T47D (cell line): Measurements from ENCODE around the gene UBE2J2.

Experiments used
- DNase-seq, 2 experiments: peaks; one replicate each; pipeline versions ENCODE4 v3.0.0 to v3.0.0-alpha.2; 2011 to 2012; ENCODE audit warnings: low read depth in 1 of 2, low spot score in 1 of 2
- JUND ChIP-seq: IDR thresholded peaks from 2 replicates; pipeline ENCODE4 v1.6.1; 2012; ENCODE audit warnings: low read depth
- in situ Hi-C: cut with HindIII; loops from 2 replicates; pipeline ENCODE4 v1.10.0; 2016; ENCODE audit warnings: low sequenced_read_pairs, low pct_unique_long_range_greater_than_20kb

The UBE2J2 gene

DNA sequence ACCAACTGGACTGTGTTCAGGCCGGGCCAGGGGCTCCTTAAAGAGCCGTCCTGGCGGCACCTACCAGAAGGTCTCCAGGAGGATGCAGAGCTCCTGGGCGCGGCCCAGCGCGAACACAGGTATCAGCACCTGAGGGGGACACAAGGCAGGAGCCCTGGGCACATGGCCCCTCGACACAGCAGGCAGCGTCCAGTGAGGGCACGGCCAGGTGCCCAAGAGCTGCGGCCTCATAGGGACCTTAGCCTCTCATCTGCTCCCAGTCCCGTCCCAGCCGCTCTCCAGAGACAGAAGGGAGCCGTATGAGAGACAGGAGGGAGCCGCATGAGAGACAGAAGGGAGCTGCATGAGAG, 40.6 kb upstream of the UBE2J2 start:
- no peak for DNase-seq
- no peak for TF ChIP-seq JUND
- in situ Hi-C loops, result no loop called here

DNA sequence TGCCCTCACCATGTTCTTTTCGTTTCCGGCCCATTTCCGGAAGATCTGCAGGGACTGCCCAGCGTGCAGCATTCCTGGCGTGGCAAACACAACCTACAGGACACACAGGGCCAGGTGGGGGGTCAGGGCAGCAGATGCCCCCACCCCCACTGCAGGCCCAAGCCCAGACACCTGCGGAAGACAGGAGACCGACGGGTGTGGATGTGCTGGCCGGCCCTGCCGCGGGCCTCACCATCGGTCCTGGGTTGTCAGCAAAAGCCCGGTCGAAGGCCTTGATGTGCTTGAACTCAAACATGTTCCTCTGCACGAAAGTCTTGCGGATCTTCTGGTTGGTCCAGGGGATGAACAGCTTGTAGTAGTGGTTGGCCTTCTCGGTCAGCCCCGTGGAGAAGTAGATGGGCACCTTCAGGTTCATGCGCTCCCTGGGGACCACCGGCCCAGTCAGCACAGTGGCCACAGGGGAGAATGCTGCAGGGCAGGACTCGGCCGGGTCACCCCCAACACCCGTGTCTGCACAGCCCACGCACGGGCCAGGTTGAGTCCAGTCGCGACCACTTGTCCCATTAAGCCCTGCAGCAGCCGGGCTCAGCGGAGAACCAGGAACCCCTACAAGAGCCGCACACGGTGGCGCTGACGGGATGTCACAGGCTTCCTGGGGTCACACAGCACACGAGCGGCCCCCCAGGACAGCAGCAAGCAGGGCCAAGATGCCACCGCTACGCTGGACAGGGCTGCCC, 40.0 kb upstream of the UBE2J2 start:
- DNase-seq, result no peak
- TF ChIP-seq JUND, result no peak
- in situ Hi-C loops, result no loop called here

DNA sequence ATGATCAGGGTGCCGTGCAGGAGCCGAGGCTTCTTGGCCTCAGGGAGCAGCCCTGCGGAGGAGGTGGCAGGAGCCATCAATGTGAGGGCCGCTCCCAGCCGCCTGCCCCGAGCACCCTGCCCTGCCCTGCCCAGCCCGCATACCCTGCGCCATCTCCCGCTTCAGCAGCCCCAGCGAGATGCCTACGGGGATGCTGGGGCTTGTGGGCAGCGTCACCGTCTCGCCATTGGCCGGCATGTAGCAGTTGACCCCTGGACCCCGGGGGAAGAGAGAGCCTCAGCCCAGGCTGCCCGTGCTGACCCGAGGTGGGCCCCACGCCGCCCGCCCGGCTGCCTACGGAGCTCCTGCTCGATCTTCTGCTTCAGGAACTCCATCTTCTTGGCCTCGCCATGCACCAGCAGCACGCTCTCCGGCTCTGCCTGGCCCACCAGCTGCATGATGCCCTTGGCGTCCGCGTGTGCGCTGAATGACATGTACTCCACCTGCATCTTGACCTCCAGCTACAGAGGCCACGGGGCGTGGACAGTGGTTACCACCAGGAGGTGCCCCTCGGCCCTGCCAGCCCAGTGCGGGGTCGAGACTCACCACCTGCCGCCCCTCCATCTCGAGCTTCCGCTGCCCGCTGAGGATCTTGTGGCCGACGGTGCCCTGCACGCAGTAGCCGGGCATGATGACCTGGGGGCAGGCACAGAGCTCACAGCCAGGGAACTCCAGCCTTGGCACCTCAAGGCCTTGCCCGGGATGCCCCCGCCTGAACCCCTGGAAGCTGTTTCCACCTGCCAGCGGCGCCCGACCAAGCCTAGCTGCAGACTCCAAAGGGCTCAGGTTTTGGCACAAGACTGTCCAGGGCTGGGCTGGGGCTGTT, 39.0 kb upstream of the UBE2J2 start:
- no peak for TF ChIP-seq JUND
- no peak for DNase-seq
- in situ Hi-C loops, result no loop called here

DNA sequence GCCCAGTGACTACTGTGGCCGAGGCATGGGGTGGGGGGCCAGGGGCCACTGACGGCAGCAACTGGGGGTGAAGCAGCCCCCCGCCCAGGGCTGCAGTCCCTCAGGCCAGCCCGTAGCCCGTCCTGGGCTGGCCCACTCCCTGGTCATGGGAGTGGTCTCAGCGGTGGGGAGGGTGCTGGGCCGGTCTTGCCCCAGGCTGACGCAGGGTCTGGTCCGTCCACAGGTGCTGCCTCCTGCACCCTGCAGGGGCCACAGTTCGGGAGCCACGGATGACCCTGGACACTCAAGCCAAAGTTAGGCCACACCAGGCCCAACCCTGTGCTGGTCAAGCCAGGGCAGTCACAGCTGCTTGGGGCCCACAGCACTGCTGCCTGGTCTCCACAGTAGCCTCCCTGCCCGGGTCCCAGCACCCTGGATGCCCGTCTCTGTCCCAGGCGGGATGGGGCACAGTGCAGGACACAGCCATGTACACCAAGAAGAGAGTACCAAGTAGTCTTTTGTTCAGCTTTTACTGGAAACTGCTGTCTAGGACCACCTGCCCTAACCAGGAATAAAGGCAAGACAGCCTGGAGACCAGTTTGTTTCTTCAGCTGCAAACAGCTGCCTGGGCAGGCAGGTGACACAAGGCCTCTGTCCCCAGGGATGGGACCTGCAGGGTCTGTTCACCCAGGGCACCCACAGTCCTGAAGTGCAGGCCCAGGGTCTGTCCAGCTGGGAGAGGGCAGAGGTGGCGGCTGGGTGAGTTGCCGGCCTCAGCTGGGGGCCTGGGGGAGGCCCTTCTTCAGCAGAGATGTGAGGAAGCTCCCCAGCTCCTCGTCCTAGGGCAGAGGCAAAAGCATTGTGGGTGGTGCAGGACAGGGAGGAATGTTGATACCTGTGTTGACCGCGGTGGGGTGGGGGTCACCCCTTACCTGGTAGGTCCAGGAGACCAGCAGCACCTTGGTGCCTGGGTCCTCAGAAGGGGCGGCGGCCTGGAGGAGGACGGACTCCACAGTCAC, 37.8 kb upstream of the UBE2J2 start:
- in situ Hi-C loops, result no loop called here
- TF ChIP-seq JUND, result no peak
- DNase-seq, result no peak

DNA sequence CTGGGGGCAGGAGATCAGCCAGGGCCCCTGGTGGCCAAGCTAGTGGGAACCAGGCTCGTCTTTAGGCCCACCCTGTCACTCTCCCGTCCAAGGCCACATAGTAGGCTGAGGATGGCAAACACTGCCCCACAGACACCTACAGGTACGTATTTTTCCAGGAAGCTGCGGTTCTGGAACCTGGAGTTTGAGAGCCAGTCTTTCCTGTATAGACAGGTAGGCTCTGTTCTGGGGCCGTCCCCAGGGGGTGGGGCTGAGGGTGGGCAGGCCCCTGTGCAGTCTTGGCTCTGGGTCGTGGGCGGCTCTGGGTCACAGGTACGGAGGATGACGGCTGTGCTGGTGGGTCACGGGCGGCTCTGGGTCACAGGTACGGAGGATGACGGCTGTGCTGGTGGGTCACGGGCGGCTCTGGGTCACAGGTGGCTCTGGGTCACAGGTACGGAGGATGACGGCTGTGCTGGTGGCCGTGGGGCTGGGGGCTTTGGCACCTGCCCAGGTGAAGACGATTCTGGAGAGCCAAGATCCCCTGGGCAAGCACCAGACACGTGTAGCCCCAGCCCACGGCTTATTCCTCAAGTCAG, 36.9 kb upstream of the UBE2J2 start:
- no peak for TF ChIP-seq JUND
- DNase-seq, result peak in 1 of 2 experiments; percentile 83
- in situ Hi-C loops, result no loop called here

DNA sequence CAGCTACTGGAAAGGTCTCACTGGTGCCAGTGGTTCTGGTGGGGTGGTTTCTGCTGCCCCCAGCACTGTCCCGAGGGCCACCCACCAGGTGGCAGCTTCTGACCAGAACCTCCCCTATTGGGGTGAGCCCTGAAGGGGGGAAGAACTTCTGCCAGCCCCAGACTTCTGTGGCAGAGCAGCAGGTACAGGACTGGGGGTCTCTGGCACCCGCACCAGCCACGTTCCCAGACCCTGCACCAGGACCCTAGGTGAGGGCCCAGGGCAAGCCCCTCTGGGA, 36.4 kb upstream of the UBE2J2 start:
- no peak for TF ChIP-seq JUND
- in situ Hi-C loops, result no loop called here
- no peak for DNase-seq

DNA sequence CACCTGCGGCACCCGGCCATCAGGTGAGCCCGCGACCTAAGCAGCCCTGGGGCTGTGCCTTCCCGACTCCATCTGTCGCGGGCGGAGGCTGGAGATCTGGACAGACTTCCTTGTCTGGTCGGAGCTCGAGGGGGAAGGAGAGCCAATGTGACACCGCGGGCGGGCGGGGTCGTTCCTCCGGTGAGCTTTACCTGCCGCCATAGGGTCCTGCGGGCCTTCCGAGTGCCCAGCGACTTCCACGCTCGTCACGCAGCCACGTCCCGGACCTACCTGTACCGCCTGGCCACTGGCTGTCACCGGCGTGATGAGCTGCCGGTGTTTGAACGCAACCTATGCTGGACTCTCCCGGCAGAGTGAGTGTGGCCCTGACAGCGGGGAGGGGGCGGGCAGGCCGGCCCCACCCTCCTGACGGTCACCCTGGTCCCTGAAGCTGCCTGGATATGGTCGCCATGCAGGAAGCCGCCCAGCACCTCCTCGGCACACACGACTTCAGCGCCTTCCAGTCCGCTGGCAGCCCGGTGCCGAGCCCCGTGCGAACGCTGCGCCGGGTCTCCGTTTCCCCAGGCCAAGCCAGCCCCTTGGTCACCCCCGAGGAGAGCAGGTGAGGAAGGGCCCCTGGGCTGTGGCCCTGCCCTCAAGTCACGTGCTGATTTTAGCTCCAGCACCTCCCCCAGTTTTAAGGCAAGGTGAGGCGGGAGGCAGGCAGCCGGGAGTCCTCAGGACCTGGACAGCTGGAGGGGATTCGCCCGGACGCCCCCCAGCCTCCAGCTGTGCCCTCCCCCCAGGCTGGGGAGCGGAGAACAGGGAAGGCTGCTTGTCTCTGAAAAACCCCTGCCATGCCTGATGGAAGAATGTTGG, 35.8 kb upstream of the UBE2J2 start:
- in situ Hi-C loops, result no loop called here
- DNase-seq, result peak in 1 of 2 experiments; percentile 52

DNA sequence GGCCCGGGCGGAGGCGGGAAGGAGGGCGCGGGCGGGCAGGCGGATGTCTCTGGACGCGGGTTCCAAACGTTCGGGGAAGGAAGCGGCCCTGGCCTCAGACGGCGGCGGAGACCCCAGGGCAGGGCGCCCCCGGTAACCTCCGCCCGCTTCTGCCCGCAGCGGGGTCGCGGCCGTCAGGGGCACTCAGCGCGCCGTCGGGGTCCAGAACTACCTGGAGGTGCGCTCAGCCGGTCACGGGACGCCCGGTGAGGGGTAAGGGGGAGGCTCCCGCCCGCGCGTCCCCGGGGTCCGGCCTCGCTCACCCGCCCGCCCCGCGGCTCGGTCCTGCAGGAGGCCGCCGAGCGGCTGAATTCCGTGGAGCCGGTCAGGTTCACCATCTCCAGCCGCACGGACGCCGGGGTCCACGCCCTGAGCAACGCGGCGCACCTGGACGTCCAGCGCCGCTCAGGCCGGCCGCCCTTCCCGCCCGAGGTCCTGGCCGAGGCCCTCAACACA, 35.1 kb upstream of the UBE2J2 start:
- no peak for DNase-seq
- no peak for TF ChIP-seq JUND
- in situ Hi-C loops, result no loop called here

More for the DNA sequence above, 35.8 kb upstream of the UBE2J2 start:
- TF ChIP-seq JUND, result no peak

DNA sequence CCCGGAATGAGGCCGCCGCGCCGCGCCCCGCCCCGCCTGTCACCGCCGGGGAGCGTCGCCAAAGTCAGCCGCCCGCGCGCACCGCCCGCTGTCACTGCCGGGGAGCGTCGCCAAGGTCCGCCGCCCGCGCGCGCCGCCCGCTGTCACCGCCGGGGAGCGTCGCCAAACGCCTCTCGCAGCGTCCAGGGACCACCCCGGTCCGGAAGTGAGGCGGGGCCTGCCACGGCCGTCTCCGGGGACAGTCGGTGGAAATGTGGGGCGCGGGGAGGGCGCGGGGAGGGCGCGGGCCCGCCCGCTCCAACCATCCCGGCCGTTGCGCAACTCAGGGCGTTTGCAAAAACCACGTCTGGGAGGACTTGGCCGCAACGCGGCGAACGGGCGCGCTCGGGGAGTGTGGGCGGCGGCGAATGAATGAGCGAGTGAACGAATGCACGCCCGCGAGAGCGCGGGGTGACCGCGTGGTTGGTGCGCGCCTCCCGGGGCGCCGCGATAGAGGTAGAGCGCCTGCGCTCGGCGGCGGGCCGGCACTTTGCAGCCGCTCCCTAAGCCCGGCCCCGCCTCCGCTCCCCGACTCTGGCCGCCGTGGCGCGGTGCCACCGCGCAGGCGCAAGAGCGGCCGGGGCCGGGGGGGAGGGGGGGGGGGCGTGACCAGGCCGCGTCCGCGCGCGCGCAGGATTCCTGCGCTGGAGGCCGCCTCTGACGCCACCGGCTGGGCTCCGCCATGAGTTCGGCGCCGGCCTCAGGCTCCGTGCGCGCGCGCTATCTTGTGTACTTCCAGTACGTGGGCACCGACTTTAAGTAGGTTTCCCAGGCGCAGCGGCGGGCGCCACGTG, 34.5 kb upstream of the UBE2J2 start, which contains the start of the genes ACAP3 and PUSL1:
ACAP3 (minus strand) TSS at position 8 of the 833 bp plus-strand sequence. CDS start 115 bp downstream, outside the sequence.
PUSL1 (plus strand) TSS at position 675 of the 833 bp plus-strand sequence; CDS start at position 722, 47 bp downstream.
- peak; percentile 89 to 91 for DNase-seq
- TF ChIP-seq JUND, result no peak
- in situ Hi-C loops, result no loop called here

DNA sequence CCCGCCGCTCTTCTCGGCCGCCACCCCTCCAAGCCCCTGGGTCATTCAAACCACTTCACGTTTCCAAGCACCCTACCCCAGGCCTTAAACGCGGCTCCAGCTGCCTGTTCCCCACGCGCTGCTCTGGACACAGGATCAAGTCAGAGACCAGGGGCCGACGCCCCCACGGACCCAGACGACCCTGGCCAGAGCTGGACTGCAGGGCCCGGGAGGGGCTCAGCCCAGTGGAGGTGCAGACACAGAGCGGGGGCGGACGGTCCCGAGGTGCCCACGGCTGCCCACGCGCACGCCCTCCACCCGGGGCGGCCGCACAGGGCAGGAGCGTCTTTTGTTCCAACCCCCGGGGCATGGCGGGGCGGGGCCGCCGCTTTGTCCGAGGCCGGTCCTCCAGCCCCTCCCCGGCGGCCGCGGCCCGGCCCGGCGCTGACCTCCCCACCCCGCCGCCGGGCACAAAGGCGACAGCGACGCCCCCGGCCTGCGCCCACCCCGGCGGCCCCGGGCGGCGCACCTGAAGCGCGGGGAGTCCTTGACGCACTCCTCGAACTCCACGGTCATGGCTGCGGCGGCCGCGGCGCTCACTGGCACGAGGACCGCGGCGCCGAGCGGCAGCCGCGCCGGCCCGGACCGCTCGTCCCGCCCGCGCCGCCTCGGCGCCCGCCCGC, 33.7 kb upstream of the UBE2J2 start:
- in situ Hi-C loops, result no loop called here
- no peak for TF ChIP-seq JUND
- peak in 1 of 2 experiments; percentile 51 for DNase-seq
